SK-N-MC (cell line): ENCODE results near the gene NMB.

Experiments used
- EZH2 ChIP-seq: fragments of 200-600 bp; sonication (generic); IDR thresholded peaks from one replicate; pipeline ENCODE4 v1.6.1; 2017; ENCODE audit warnings: antibody characterized with exemption
- POLR2AphosphoS5 ChIP-seq: IDR thresholded peaks from 2 replicates; pipeline ENCODE4 v1.6.1; 2012; ENCODE audit warnings: mild to moderate bottlenecking, low read depth, low read length, borderline replicate concordance

DNA sequence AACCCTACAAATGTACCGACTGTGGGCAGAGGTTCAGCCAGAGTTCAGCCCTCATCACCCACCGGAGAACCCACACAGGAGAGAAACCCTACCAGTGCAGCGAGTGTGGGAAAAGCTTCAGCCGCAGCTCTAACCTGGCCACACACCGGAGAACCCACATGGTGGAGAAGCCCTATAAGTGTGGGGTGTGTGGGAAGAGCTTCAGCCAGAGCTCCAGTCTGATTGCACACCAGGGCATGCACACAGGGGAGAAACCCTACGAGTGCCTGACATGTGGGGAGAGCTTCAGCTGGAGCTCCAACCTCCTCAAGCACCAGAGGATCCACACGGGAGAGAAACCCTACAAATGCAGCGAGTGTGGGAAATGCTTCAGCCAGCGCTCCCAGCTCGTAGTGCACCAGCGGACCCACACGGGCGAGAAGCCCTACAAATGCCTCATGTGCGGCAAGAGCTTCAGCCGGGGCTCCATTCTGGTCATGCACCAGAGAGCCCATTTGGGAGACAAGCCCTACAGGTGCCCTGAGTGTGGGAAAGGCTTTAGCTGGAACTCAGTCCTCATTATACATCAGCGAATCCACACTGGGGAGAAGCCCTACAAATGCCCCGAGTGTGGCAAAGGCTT is 36.5 kb downstream of the NMB start:
- no peak for TF ChIP-seq EZH2
- TF ChIP-seq POLR2AphosphoS5: no peak
